Measurements from ENCODE around the gene ATP5F1D.

Gene ATP5F1D

DNA sequence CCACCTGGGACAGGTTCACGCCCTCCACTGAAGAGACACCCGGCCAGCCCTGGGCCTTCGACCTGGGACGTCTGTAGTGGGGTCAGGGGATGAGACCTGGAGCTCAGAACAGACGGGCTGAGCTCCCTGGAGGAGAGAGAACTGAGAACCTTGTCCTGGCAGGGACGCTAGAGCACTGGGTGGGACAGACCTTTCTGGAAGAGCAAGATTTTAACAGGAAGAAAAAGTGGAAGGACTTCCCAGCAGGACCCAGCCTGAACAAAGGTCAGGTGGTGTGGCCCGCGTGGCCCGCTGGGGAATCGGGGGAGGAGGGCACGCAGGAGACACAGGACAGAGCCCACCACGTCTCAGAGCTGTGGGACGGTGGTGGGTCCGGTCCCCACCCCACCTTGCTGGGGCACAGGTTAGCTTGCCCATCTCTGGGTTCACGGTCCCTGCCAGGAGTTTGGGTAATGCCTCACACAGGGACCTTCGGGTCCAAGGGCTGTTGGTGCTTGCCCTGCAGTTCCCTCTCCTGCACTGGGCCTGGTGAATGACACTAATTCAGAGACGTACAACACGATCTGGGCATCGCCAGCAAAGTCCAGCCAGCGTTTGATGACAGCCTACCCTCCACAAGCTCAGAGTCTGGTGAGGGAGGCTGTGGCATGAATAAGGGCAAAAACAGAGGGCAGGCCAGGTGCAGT is 42.9 kb downstream of the ATP5F1D start:
- Histone ChIP-seq H3K27me3 (ENCODE audit: insufficient read depth, poor library complexity, severe bottlenecking) (peaks cover 35% of the 10 kb centered on the region), H3K27ac (ENCODE audit: poor library complexity, severe bottlenecking) (no peak overlapping the region), H3K4me1 (ENCODE audit: insufficient read depth, poor library complexity, severe bottlenecking) (no peaks in the 10 kb centered on the region)

DNA sequence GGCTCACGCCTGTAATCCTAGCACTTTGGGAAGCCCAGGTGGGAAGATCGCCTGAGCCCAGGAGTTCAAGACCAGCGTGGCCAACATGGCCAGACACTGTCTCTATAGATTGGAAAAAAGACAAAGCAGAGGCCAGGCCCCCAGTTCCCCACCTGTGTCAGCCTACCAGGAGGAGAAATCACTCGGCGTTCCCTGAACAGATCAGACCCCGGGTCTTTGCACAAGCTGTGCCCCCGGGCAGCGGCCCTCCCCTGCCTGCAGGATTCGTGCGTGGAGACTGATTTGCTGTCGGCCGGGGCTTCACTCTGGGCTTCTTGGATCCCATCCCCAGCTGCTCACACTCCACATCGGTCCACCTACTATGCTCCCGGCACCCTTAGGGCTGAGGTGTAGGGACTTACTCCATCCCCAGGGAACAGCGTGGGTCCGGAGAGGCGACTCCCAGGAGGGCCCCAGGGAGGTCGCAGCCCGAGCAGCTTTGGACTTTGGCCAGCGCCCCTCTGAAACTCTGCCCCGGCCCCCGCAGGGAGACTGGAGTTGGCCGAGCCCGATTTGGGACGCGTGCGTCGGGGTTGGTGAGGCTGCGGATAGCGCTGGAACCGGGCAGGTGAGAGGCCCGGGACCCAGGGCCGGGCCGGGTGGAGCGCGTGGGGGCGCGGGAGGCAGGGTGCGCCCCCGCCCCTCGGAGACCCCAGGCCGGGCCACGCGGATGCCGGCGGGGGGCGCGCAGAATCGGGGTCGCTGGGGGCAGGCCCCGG is 43.6 kb downstream of the ATP5F1D start:
- Histone ChIP-seq H3K27me3 (ENCODE audit: insufficient read depth, poor library complexity, severe bottlenecking) (peaks cover 35% of the 10 kb centered on the region), H3K9me3 (ENCODE audit: severe bottlenecking) (no peaks in the 10 kb centered on the region), H3K4me1 (ENCODE audit: insufficient read depth, poor library complexity, severe bottlenecking) (no peaks in the 10 kb centered on the region), H3K4me3 (ENCODE audit: severe bottlenecking) (no peak overlapping the region), H3K36me3 (ENCODE audit: low read depth) (no peaks in the 10 kb centered on the region), H3K27ac (ENCODE audit: poor library complexity, severe bottlenecking) (no peak overlapping the region)
- DNase-seq (ENCODE audit: low spot score), result no peak
- ATAC-seq (ENCODE audit: low read depth), result no peak
- TF ChIP-seq, protein P1, sequence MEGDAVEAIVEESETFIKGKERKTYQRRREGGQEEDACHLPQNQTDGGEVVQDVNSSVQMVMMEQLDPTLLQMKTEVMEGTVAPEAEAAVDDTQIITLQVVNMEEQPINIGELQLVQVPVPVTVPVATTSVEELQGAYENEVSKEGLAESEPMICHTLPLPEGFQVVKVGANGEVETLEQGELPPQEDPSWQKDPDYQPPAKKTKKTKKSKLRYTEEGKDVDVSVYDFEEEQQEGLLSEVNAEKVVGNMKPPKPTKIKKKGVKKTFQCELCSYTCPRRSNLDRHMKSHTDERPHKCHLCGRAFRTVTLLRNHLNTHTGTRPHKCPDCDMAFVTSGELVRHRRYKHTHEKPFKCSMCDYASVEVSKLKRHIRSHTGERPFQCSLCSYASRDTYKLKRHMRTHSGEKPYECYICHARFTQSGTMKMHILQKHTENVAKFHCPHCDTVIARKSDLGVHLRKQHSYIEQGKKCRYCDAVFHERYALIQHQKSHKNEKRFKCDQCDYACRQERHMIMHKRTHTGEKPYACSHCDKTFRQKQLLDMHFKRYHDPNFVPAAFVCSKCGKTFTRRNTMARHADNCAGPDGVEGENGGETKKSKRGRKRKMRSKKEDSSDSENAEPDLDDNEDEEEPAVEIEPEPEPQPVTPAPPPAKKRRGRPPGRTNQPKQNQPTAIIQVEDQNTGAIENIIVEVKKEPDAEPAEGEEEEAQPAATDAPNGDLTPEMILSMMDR (IDR thresholded peaks at IDR 0.05; ENCODE audit: poor library complexity, severe bottlenecking), result no peak

More for the DNA sequence above, 42.9 kb downstream of the ATP5F1D start:
- Histone ChIP-seq H3K4me3 (ENCODE audit: severe bottlenecking) (no peak overlapping the region), H3K9me3 (ENCODE audit: severe bottlenecking) (no peaks in the 10 kb centered on the region), H3K36me3 (ENCODE audit: low read depth) (peaks cover under 1% of the 10 kb centered on the region; the same call in 1 of the 2 replicates)
- ATAC-seq (ENCODE audit: low read depth), result no peak
- DNase-seq (ENCODE audit: low spot score), result no peak
- TF ChIP-seq, protein P1 (IDR thresholded peaks at IDR 0.05; ENCODE audit: poor library complexity, severe bottlenecking), result no peak

DNA sequence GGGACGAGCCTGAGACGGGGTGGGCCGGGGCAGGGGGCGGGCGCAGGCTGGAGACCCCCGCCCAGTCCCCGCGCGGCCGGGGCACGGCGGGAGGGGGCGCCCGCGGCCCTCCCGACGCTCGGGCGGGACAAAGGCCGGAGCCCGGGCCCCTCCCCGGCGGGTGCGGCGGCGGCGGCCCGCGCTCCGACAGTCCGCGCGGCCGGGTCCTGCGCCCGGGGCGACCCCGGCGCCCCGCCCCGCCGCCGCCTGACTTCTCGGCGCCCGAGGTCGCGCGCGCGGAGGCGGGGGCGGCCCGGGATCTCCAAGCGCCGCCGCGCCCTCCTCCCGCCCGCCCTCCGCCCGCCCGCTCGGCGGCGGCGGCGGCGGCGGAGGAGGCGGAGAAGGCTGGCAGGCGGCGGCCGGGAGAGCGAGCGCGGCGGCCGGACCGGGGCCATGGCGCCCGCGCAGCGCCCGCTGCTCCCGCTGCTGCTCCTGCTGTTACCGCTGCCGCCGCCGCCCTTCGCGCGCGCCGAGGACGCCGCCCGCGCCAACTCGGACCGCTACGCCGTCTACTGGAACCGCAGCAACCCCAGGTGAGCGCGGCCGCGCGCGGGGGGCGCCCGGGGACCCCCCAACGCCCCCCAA is 44.3 kb downstream of the ATP5F1D start, which contains the start of gene EFNA2:
TSS of gene EFNA2 (plus strand) at position 137 of the 624 bp plus-strand sequence. CDS start at position 433, 296 bp downstream.
- Histone ChIP-seq H3K4me1 (ENCODE audit: insufficient read depth, poor library complexity, severe bottlenecking) (no peaks in the 10 kb centered on the region), H3K9me3 (ENCODE audit: severe bottlenecking) (no peaks in the 10 kb centered on the region), H3K4me3 (ENCODE audit: severe bottlenecking) (peak within 1 kb of the TSS; percentile 24), H3K27ac (ENCODE audit: poor library complexity, severe bottlenecking) (no peak within 1 kb of the TSS), H3K27me3 (ENCODE audit: insufficient read depth, poor library complexity, severe bottlenecking) (peaks cover 35% of the 10 kb centered on the region), H3K36me3 (ENCODE audit: low read depth) (no peaks in the 10 kb centered on the region)
- TF ChIP-seq, protein P1 (IDR thresholded peaks at IDR 0.05; ENCODE audit: poor library complexity, severe bottlenecking), result peak; percentile 16
- DNase-seq (ENCODE audit: low spot score) (no peak), ATAC-seq (ENCODE audit: low read depth) (no peak)

DNA sequence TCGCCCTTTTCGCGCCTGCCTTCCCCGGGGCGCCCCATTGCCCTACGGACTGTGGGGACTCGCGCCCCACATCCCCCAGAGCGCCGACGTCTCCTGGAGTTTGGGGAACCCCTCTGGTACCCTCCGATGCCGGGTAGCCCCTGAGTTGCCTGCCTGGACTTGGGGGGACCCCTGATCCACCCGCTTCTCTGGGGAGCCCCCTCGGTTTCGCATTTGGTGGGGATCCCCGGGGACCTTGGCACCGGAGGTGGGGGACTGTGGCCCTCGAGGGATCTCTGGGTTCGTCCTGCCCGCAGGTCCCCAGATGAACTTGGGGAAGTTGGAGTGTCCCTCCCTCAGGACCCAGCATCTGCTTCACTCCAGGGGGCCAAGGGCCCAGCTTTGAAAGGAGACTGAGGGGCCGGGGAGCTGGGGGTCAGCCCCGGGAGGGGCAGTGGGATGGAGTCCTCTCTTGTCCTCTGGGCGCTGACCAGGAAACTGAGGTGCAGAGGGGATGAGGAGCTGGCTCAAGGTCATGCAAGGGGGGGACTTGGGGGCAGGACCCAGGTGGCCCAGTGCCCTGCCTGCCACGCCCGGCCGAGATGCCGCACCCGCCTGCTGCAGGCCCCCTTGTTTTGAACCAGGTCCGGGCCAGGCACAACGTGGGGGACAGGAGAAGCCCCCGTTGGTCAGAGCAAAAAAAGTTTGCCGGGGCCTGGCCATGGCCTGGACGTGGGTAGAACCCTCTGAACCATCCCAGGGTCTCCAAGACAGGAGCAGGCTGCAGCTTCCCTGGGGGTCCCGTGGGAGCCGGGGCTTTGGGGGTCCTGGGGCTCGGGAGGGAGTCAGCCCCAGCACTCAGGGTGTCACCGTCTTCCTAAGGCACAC is 45.2 kb downstream of the ATP5F1D start:
- peaks cover 35% of the 10 kb centered on the region for H3K27me3 ChIP-seq (ENCODE audit: insufficient read depth, poor library complexity, severe bottlenecking)

More for the DNA sequence above, 45.2 kb downstream of the ATP5F1D start:
- Histone ChIP-seq H3K36me3 (ENCODE audit: low read depth) (no peaks in the 10 kb centered on the region), H3K9me3 (ENCODE audit: severe bottlenecking) (no peaks in the 10 kb centered on the region), H3K27ac (ENCODE audit: poor library complexity, severe bottlenecking) (no peak overlapping the region), H3K4me1 (ENCODE audit: insufficient read depth, poor library complexity, severe bottlenecking) (no peaks in the 10 kb centered on the region), H3K4me3 (ENCODE audit: severe bottlenecking) (peak overlapping the region; percentile 24)
- ATAC-seq (ENCODE audit: low read depth) (no peak), DNase-seq (ENCODE audit: low spot score) (no peak)
- TF ChIP-seq, protein P1 (IDR thresholded peaks at IDR 0.05; ENCODE audit: poor library complexity, severe bottlenecking), result no peak
